ENCODE measurements around the gene FAM174C. TPM values are rescaled to one million over a fixed set of nuclear protein-coding genes. Genes with fewer than 3 reads are reported as not detected.

FAM174C gene
- total and polyA plus RNA-seq, 2 of the 8 experiments (the other 6 are each of a cell fraction or from before 2014, with no cell fraction given), result 44.5 to 125 TPM

DNA sequence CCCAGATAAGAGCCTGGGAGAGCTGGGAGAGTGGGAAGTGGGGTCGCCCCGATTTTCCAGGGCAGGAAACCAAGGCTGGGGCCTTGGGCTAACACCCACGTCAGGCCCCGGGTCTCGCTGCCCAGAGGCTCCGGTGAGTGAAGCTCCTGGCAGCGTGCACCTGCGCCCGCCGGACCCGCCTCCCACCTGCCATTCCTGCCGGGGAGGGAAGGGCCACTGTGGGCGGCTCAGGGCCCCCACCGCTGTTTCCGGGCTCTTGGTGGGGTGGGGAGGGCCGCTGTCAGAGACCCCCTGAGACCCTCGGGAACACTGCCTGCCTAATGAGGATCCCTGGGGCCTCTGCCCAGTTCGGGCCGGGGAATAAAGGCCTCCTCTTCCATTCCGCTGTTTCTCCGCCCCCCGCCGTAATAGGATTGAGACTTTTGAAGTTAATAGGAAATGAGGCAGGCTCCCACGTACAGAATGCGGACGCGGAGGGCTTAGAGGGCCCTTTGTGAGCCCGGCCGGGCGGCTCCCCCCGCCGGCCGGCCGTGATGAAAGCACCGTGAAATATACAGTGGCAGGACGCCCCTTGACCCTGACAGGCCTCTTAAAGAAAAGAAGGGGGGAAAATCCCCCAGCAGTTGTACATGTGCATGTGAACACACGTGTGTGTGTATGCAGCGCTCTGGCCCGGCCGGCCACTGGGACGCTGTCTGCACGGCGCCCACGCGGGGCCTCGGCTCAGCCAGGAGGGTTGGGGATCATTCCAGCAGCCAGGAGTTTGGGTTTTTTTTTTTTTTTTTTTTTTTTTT is 43.5 kb downstream of the FAM174C start:
- no peak overlapping the region for H4K91ac ChIP-seq (replicated peaks; ENCODE audit: insufficient read length, low read length)
- no peak for TF ChIP-seq POLR2AphosphoS5 (IDR thresholded peaks at IDR 0.05; ENCODE audit: low read depth, low read length)
- no peak for TF ChIP-seq RNF2 (IDR thresholded peaks at IDR 0.05; ENCODE audit: borderline replicate concordance, low read depth, low read length, missing control alignments, poor library complexity, severe bottlenecking)
- no peak for TF ChIP-seq TBP (IDR thresholded peaks at IDR 0.05; ENCODE audit: low read depth, low read length)
- TF ChIP-seq SIN3A (conservative IDR thresholded peaks at IDR 0.05 in 1 of 2, IDR thresholded peaks at IDR 0.05 in 1 of 2; ENCODE audit: low read depth in 1 of 2, low read length in 2 of 2), result no peak
- no peak for TF ChIP-seq JUN (IDR thresholded peaks at IDR 0.05; ENCODE audit: low read depth, low read length)
- no peak for TF ChIP-seq SP4 (IDR thresholded peaks at IDR 0.05; ENCODE audit: low read length)
- TF ChIP-seq KDM5A (IDR thresholded peaks at IDR 0.05; ENCODE audit: low read length), result no peak
- TF ChIP-seq EZH2 (IDR thresholded peaks at IDR 0.05; ENCODE audit: low read depth, low read length, severe bottlenecking), result no peak
- TF ChIP-seq JUND (IDR thresholded peaks at IDR 0.05; ENCODE audit: low read length), result no peak
- TF ChIP-seq HDAC6 (IDR thresholded peaks at IDR 0.05; ENCODE audit: low read depth, low read length), result no peak
- TF ChIP-seq SUZ12 (IDR thresholded peaks at IDR 0.05; ENCODE audit: low read length), result no peak
- TF ChIP-seq KDM1A (IDR thresholded peaks at IDR 0.05; ENCODE audit: borderline replicate concordance, low read length), result no peak

More for the DNA sequence above, 43.5 kb downstream of the FAM174C start:
- Histone ChIP-seq H3K4ac (replicated peaks; ENCODE audit: insufficient read length, low read depth, low read length) (no peak overlapping the region), H4K20me1 (replicated peaks in 1 of 2; ENCODE audit: control insufficient read depth in 1 of 2, insufficient read depth in 2 of 2, low read length in 2 of 2) (no peaks in the 10 kb centered on the region), H2AK5ac (ENCODE audit: low read depth, low read length) (no peak overlapping the region), H3K79me1 (ENCODE audit: low read depth, low read length) (no peaks in the 10 kb centered on the region), H3K36me3 (ENCODE audit: control insufficient read depth in 2 of 4, insufficient read depth in 4 of 4, low read length in 3 of 4) (no peaks in the 10 kb centered on the region), H2BK20ac (ENCODE audit: low read length) (no peak overlapping the region), H3K56ac (replicated peaks; ENCODE audit: insufficient read length, low read depth, low read length) (no peak overlapping the region), H3K14ac (ENCODE audit: insufficient read length) (no peak overlapping the region), H2AFZ (ENCODE audit: low read length) (no peak overlapping the region), H2BK15ac (ENCODE audit: low read length) (no peak overlapping the region), H3K4me3 (ENCODE audit: extremely low read depth in 1 of 4, insufficient read depth in 2 of 4, low read depth in 3 of 4, low read length in 4 of 4) (no peak overlapping the region), H4K8ac (ENCODE audit: extremely low read depth, insufficient read depth, low read length) (no peak overlapping the region), H3K9me3 (ENCODE audit: insufficient read depth in 2 of 2, low read depth in 1 of 2, low read length in 1 of 2) (no peaks in the 10 kb centered on the region), H2BK120ac (replicated peaks; ENCODE audit: low read depth, low read length) (no peak overlapping the region), H2BK5ac (ENCODE audit: low read depth, low read length) (no peak overlapping the region), H3K27ac (ENCODE audit: low read depth, low read length) (no peak overlapping the region), H3K18ac (ENCODE audit: extremely low read depth, low read length) (no peak overlapping the region), H2BK12ac (ENCODE audit: low read depth, low read length) (no peak overlapping the region), H3K79me2 (ENCODE audit: control insufficient read depth in 1 of 2, insufficient read depth in 2 of 2, low read length in 2 of 2) (no peaks in the 10 kb centered on the region), H3K9ac (replicated peaks in 1 of 4; ENCODE audit: extremely low read depth in 1 of 4, low read depth in 3 of 4, low read length in 3 of 4) (no peak overlapping the region), H3K23ac (ENCODE audit: insufficient read length) (no peak overlapping the region), H3K4me2 (ENCODE audit: insufficient read depth in 1 of 2, low read depth in 2 of 2, low read length in 2 of 2) (no peak overlapping the region), H3K23me2 (ENCODE audit: low read depth, low read length) (no peaks in the 10 kb centered on the region), H3K27me3 (replicated peaks in 1 of 4; ENCODE audit: control insufficient read depth in 3 of 4, extremely low read depth in 1 of 4, insufficient read depth in 3 of 4, low read length in 3 of 4) (peaks cover 0 to 12% (median 5%) of the 10 kb centered on the region in 4 experiments; a peak in 5 of 7 replicates), H3K4me1 (replicated peaks in 1 of 4; ENCODE audit: control insufficient read depth in 3 of 4, insufficient read depth in 4 of 4, low read length in 3 of 4) (peaks cover 0 to 2% (median 0%) of the 10 kb centered on the region in 4 experiments; a peak in 3 of 7 replicates), H4K5ac (ENCODE audit: insufficient read length, low read depth, low read length) (no peak overlapping the region)
- CTCF ChIA-PET (ENCODE audit: partially characterized antibody), result interaction anchor here (0.7 to 2.3 kb wide), 3 partner anchors 9 to 28 kb away, joined by 4 to 7 read pairs (median 4); no protein-coding TSS in a partner anchor
- DNase-seq (ENCODE audit: low read depth in 1 of 2, low spot score in 2 of 2) (no peak), FAIRE-seq (no peak)
- POLR2A ChIA-PET (ENCODE audit: partially characterized antibody), result interaction anchor here (1.1 kb wide), 1 partner anchor 16 kb away, joined by 3 read pairs; no protein-coding TSS in a partner anchor
- WGBS, 2 experiments (ENCODE audit: extremely low coverage in 1 of 2, insufficient coverage in 1 of 2, insufficient read length in 1 of 2, insufficient replicate concordance in 2 of 2, low coverage in 1 of 2, low lambda C conversion rate in 2 of 2, missing lambda C conversion rate in 1 of 2), result 91% methylated on average over 46 of the region's 46 CpGs; no CpG with 5 or more reads in 1 of the 2 experiments

All from H1 (cell line).